GM21390 (cell line): ENCODE data around the gene FOXD2.
"Not testable (repeated sequence)": the region's sequence is repeated elsewhere in the genome, so short reads cannot be mapped to it uniquely, and the experiment has no call there.

Source experiments
- ATAC-seq: cut with Tn5 transposase; IDR thresholded peaks from one replicate; pipeline ENCODE4 v1.9.1; 2021; ENCODE audit not compliant: unreplicated experiment

Gene FOXD2

DNA sequence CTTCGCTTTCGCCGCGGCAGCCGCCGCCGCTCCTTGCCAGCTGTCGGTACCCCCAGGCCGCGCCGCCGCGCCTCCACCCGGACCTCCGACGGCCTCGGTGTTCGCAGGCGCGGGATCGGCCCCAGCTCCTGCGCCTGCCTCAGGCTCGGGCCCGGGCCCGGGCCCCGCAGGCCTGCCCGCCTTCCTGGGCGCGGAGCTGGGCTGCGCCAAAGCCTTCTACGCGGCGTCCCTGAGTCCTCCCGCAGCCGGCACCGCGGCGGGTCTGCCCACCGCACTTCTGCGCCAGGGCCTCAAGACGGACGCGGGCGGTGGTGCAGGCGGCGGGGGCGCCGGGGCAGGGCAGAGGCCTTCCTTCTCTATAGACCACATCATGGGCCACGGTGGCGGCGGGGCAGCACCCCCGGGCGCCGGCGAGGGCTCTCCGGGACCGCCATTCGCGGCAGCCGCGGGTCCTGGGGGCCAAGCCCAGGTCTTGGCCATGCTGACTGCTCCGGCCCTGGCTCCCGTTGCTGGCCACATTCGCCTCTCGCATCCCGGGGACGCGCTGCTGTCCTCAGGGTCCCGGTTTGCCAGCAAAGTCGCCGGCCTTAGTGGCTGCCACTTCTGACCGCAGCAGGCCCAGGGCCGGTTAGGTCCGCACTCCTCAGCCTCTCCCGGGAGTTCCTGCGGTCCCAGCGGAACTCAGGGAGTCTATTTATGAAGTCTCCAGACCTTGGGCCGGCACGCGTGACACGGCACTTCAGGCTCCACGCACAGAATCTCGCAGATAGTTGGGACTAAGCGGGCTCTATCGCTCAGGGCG is 1.4 kb downstream of the FOXD2 start:
- no peak for ATAC-seq

DNA sequence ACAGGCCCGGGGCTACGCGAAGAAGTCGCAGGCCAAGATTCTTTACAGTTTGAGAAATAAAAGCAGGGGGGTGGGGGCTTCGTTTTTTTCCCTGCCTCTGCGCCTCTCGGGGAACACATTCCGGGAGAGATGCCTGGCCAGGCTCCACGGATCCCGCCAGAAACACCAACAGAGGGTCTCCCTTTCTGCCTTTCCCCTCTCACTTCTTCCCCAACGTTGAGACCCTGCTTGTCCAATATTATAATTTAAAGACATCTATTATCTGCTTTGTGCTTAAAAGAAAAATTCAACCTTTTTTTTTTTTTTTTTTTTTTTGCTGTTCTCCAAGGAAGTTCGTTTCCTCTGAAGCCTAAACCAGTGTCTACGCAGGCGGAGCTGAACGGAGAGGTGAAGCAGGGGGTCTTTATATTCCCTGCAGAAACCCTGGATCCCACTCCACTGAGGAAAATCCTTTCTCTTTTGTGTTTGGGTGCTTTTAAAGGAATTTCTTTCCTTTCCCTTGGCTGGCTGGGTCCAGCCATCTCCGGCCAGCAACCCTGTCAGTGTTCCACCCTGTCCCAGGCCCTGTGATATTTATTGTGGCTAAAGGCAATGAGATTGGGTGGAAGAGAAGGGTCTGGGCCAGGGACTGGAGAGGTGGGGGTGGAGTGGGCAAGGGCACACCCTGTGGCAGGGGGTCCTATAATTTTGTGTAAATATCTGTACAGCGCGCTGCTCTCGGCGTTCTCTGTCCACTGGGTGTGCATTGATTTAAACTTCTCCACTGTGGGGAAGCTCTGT is 2.2 kb downstream of the FOXD2 start:
- no peak for ATAC-seq

GRCh38 chr1:47440599-47441081 is 2.8 kb downstream of the FOXD2 start:
- no peak for ATAC-seq

DNA sequence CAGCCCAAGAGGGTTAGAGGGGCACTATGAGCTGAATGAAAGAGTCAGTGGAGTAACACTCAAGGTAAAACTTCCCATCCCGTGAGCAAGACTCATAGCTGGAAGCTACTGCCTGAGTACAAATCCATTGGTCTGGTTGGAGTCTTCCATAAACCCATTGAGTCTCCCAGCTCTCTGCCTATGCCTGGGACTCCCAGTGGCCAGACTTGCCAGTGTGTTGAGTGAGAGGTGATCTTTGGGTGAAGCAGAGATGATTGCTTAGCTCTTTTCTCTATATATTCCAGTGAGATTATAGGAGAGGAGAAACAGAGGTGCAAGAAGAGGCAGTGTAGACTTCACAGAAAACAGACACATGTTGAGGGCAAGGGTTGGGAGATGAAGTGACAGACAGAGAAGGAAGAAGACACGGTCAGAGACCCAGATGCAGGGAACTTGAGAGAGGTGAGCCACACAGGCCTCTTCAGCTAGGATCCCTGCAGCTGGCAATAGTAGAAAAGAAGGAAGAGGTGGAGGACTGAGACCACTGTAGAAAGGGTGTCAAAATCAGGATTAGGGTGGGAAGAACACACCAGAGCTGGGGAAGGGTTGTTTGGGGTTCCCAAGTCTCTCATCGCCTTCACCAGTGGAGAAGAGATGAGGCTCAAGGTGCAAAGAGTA is 3.7 kb downstream of the FOXD2 start:
- no peak for ATAC-seq

DNA sequence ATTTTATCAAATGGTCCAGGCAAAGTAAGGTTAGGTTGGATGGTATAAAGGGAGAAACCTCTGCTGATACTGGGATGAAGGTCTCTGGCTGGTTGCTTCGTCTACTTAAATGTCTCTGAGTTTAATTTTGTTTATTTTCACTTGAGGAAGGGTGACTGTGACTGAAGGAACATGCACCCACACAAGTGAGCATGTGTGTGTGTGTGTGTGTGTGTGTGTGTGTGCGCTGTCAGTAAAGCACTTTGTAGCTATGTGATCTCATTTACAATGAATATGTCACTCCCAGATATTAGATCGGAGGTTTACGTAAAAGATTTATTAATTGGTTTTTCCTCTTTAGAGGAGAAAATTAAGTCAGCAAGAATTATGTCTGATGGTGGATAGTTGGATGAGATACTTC is 4.4 kb downstream of the FOXD2 start:
- ATAC-seq: no peak

GRCh38 chr1:47442842-47443529 is 5.1 kb downstream of the FOXD2 start:
- ATAC-seq: no peak

GRCh38 chr1:47443530-47444296 is 5.9 kb downstream of the FOXD2 start:
- no peak for ATAC-seq

- ATAC-seq: no peak
Observed at GRCh38 chr1:47444297-47444561, 6.4 kb downstream of the FOXD2 start.

- ATAC-seq: no peak
Observed at GRCh38 chr1:47444562-47445465, 7.0 kb downstream of the FOXD2 start.

GRCh38 chr1:47445823-47446550 is 8.1 kb downstream of the FOXD2 start:
- ATAC-seq: no peak

GRCh38 chr1:47448462-47449222 is 10.8 kb downstream of the FOXD2 start:
- ATAC-seq: no peak

DNA sequence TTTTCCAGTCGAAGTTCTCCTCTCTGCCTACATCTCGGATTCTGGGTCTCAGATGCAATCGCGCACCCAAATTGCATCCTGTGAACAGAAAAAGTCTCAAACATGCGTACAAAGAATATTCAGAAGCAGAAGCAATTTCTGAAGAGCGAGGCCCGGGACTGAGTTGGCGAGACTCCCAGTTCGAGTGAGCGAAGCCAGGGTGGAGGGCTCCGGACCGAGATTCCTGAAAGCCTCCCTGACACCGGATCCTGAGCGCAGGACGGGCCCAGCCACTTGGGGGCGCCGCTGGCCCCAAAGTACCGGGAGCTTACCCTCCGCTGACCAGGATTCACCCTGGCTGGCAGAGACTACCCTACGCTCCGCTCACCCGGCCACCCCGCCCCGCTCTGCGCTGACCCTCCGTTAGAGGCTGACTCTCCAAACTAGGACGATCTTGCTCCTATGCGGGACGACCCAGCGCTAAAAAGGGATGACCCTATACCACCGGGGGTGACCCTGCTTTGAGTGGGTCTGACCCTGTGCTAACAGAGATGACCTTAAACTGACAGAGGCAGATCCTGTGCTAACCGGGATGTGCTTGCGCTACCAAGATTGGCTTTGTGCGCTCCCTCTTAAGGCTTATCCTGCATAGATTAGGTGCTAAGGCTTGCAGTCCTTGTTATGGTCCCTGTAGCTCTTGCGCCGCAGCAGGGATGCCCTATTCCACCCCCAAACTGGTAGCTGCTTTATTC is 12.1 kb downstream of the FOXD2 start:
- no peak for ATAC-seq

GRCh38 chr1:47450606-47451005 is 12.8 kb downstream of the FOXD2 start:
- ATAC-seq: no peak

DNA sequence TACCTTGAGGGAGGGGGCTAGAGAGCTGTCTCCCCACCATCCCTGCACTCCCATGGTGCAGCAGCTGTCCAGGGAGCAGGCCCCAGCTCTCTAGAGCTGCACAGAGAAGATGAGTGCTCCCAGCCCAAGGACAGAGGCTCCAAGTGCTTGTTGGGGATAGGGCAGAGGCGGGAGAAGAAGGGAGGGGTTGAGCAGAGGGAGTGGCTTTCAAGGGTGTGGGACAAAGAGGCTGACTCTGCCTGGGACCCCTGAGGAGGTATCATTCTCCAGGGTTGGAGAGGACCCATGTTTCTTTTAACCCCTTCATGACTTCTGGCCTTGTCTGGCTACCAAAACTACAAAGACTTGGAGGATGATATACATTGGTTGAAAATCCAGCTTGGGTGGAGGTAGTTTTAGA is 14.6 kb downstream of the FOXD2 start:
- ATAC-seq: no peak

GRCh38 chr1:47453910-47454309 is 16.1 kb downstream of the FOXD2 start:
- not testable (repeated sequence) for ATAC-seq

- ATAC-seq: no peak
Observed at GRCh38 chr1:47456250-47456649, 18.4 kb downstream of the FOXD2 start.

- not testable (repeated sequence) for ATAC-seq
Observed at GRCh38 chr1:47457547-47457946, 19.7 kb downstream of the FOXD2 start.
